MG63 (cell line): ENCODE measurements around the gene KRTAP19-6. TPM values are rescaled to one million over a fixed set of nuclear protein-coding genes. Genes with fewer than 3 reads are reported as not detected.
"Not testable (repeated sequence)": the region's sequence is repeated elsewhere in the genome, so short reads cannot be mapped to it uniquely, and the experiment has no call there.

ENCODE experiments used
- DNase-seq: peaks from one replicate; pipeline ENCODE4 v3.0.0-alpha.2; 2020
- H3K27me3 ChIP-seq: fragments of 250-450 bp; sonication (Bioruptor Pico); 2 replicates; pipeline ENCODE4 v1.5.1; 2020; ENCODE audit warnings: mild to moderate bottlenecking, moderate library complexity
- H3K36me3 ChIP-seq: fragments of 250-450 bp; sonication (Bioruptor Pico); 2 replicates; pipeline ENCODE4 v1.5.1; 2020; ENCODE audit warnings: mild to moderate bottlenecking, moderate library complexity
- H3K4me3 ChIP-seq: fragments of 250-450 bp; sonication (Bioruptor Pico); 2 replicates; pipeline ENCODE4 v1.5.1; 2020; ENCODE audit warnings: mild to moderate bottlenecking, moderate library complexity
- H3K9me3 ChIP-seq: fragments of 250-450 bp; sonication (Bioruptor Pico); 2 replicates; pipeline ENCODE4 v1.5.1; 2020; ENCODE audit warnings: mild to moderate bottlenecking, moderate library complexity
- total RNA-seq: library from RNA; depleted of rRNA; stranded (reverse); fragments of >200 nt; shearing (Covaris generic); gene quantifications from 2 replicates; pipeline ENCODE4 v1.2.3, GENCODE V29; 2014; ENCODE audit warnings: low replicate concordance; rRNA removed

Gene KRTAP19-6, protein sequence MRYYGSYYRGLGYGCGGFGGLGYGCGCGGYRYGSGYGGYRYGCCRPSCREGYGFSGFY
- total RNA-seq: not detected in 2 replicates

GRCh38 chr21:30541764-30542163 lies at the start of gene KRTAP19-6:
KRTAP19-6 (minus strand) TSS chr21:30541864; CDS start chr21:30541833, 31 bp downstream.
- H3K9me3 ChIP-seq: no peaks in the 10 kb centered on the region
- no peak for DNase-seq
- no peaks in the 10 kb centered on the region for H3K36me3 ChIP-seq
- no peaks in the 10 kb centered on the region for H3K27me3 ChIP-seq
- H3K4me3 ChIP-seq: no peak within 1 kb of the TSS

DNA sequence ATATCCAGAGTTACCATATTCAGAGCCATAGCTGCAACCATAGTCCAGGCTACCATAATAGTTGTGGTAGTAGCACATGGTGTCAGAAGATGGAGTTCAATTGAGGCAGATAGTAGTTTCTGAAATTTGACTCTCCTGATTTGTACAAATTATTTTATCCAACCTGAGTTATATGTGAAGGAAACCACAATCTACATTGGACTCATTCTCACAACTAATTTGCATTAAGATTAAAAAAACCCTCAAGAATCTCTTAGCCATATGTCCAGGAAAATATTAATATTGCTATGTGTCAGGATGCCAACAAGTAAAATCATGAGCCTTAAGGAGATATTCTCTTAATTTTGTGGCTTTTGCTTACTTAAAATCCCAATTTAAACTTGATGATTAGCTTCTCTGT lies 48.6 kb upstream of the KRTAP19-6 start, which contains the start of gene KRTAP22-2:
KRTAP22-2 (minus strand) TSS at position 101 of the 400 bp plus-strand sequence.
- Histone ChIP-seq H3K36me3 (no peaks in the 10 kb centered on the region), H3K4me3 (no peak within 1 kb of the TSS), H3K27me3 (no peaks in the 10 kb centered on the region), H3K9me3 (no peaks in the 10 kb centered on the region)
- no peak for DNase-seq

- no peaks in the 10 kb centered on the region for H3K9me3 ChIP-seq
- H3K27me3 ChIP-seq: no peaks in the 10 kb centered on the region
- H3K4me3 ChIP-seq: no peak overlapping the region
- DNase-seq: no peak
- no peaks in the 10 kb centered on the region for H3K36me3 ChIP-seq
These were observed 41.2 kb upstream of the KRTAP19-6 start for GRCh38 chr21:30582870-30583269.

DNA sequence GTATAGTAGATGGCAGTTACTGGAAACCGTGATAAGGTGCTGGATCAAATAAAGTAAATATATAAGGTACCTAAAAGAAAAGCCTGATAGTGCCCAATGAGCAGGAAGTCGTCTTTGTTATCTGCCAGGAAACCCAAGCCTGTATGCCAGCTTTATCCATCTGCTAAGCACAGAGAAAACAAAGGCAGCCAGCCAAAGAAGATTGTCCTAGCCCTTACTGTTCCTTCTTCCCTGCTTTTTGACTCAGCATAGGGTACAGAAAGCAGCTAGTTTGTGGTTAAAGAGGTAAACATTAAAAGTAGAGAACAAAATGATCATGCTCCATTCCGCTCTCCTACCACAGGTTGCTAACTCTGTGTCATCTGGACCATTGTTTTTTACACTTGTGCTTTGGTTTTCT lies 38.5 kb upstream of the KRTAP19-6 start:
- Histone ChIP-seq H3K36me3 (no peaks in the 10 kb centered on the region), H3K9me3 (no peaks in the 10 kb centered on the region), H3K27me3 (no peaks in the 10 kb centered on the region), H3K4me3 (no peak overlapping the region)
- no peak for DNase-seq

GRCh38 chr21:30579346-30579745 lies 37.7 kb upstream of the KRTAP19-6 start:
- DNase-seq: no peak
- H3K36me3 ChIP-seq: no peaks in the 10 kb centered on the region
- H3K9me3 ChIP-seq: no peaks in the 10 kb centered on the region

GRCh38 chr21:30577766-30578165 lies 36.1 kb upstream of the KRTAP19-6 start:
- no peak for DNase-seq
- H3K9me3 ChIP-seq: no peaks in the 10 kb centered on the region
- H3K36me3 ChIP-seq: no peaks in the 10 kb centered on the region
- H3K27me3 ChIP-seq: no peaks in the 10 kb centered on the region
- H3K4me3 ChIP-seq: no peak overlapping the region

More at GRCh38 chr21:30579346-30579745, 37.7 kb upstream of the KRTAP19-6 start:
- H3K4me3 ChIP-seq: no peak overlapping the region
- no peaks in the 10 kb centered on the region for H3K27me3 ChIP-seq

DNA sequence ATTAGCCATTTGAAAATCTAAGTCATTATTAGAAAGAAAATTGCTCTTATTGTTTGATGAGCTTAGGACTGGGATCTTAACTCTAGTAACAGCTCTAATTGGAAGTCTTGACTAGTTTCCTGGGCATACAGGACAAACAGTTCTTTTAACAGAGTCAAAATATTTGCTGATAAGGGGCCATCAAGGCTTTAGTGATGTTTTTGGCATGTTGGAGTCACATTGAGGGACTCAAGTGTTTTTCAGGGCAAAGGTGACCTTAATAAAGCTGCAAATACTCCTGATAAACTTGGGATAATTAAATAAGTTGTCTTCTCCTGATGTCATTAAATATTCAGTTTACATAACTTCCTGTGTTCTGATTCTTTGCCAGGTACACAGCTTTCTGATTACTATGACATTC lies 26.0 kb upstream of the KRTAP19-6 start:
- no peaks in the 10 kb centered on the region for H3K36me3 ChIP-seq
- H3K4me3 ChIP-seq: no peak overlapping the region
- no peak for DNase-seq
- no peaks in the 10 kb centered on the region for H3K9me3 ChIP-seq
- H3K27me3 ChIP-seq: no peaks in the 10 kb centered on the region

- H3K9me3 ChIP-seq: no peaks in the 10 kb centered on the region
- no peak overlapping the region for H3K4me3 ChIP-seq
- no peak for DNase-seq
- no peaks in the 10 kb centered on the region for H3K27me3 ChIP-seq
- no peaks in the 10 kb centered on the region for H3K36me3 ChIP-seq
These were observed 22.0 kb upstream of the KRTAP19-6 start for GRCh38 chr21:30563630-30564029.

DNA sequence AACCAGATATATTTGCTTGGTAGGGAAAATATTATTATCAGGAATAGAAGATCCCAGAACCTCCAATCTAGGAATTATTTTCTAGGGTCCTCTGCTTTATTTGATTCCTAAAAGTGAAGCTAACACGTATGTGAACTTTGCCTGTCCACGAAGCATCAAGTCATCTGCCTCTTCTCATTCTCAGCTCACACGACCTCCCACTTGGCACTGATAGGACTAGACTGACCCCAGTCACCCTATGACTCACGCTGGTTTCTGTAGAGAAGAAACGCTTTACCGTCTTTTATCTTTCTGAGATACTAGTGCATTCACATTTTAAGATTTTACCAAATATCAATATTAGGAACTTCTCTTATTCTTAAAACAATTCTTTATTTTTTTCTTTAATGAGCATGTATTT lies 21.4 kb upstream of the KRTAP19-6 start:
- no peaks in the 10 kb centered on the region for H3K9me3 ChIP-seq
- no peaks in the 10 kb centered on the region for H3K36me3 ChIP-seq
- no peak for DNase-seq
- no peak overlapping the region for H3K4me3 ChIP-seq
- H3K27me3 ChIP-seq: no peaks in the 10 kb centered on the region

DNA sequence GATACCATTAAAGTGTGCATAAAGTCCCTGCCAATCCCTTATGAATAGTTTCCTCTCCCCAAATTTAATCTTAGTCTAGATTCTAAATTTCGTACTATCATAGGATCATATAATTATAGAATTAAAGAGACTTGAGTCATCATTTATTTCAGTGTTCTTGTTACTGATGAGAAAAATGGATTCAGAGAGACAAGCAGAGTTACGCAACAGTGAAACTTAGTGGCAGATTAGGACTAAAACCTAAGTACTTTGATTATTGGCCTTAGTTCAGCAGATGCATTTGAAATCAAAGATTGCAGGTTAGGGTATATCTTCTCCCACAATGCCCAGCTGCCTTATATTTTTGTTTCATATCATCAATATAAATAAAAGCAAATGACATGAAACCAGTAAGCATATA lies 20.3 kb upstream of the KRTAP19-6 start:
- H3K9me3 ChIP-seq: no peaks in the 10 kb centered on the region
- H3K4me3 ChIP-seq: no peak overlapping the region
- no peaks in the 10 kb centered on the region for H3K36me3 ChIP-seq
- no peaks in the 10 kb centered on the region for H3K27me3 ChIP-seq
- no peak for DNase-seq

- no peaks in the 10 kb centered on the region for H3K9me3 ChIP-seq
- H3K27me3 ChIP-seq: no peaks in the 10 kb centered on the region
- H3K4me3 ChIP-seq: no peak within 1 kb of the TSS
- H3K36me3 ChIP-seq: no peaks in the 10 kb centered on the region
- DNase-seq: no peak
These were observed 19.7 kb upstream of the KRTAP19-6 start, which contains the start of gene KRTAP19-7 for GRCh38 chr21:30561264-30561895. KRTAP19-7 (minus strand) TSS chr21:30561314; CDS start chr21:30561289, 25 bp downstream.

DNA sequence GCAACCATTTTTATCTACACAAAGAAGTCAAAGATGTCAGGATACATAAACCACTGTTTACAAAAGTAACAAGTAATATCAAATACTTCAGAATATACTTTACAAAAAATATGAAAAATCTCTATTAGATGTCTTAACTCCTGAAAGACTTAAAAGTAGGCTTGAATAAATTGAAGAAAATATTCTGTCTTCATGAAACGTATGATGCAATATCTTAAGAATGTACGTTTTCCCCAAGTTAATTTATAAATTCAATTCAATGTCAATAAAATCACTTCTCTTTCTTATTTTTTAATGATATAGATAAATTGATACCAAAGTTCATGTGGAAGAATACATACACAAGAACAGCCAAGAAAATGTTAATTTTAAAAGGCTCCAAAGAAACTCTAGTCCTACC lies 13.4 kb upstream of the KRTAP19-6 start:
- H3K9me3 ChIP-seq: no peaks in the 10 kb centered on the region
- no peak overlapping the region for H3K4me3 ChIP-seq
- no peaks in the 10 kb centered on the region for H3K27me3 ChIP-seq
- DNase-seq: no peak
- no peaks in the 10 kb centered on the region for H3K36me3 ChIP-seq

GRCh38 chr21:30552782-30553181 lies 11.1 kb upstream of the KRTAP19-6 start:
- DNase-seq: no peak
- Histone ChIP-seq H3K4me3 (no peak overlapping the region), H3K9me3 (no peaks in the 10 kb centered on the region), H3K36me3 (no peaks in the 10 kb centered on the region), H3K27me3 (no peaks in the 10 kb centered on the region)

DNA sequence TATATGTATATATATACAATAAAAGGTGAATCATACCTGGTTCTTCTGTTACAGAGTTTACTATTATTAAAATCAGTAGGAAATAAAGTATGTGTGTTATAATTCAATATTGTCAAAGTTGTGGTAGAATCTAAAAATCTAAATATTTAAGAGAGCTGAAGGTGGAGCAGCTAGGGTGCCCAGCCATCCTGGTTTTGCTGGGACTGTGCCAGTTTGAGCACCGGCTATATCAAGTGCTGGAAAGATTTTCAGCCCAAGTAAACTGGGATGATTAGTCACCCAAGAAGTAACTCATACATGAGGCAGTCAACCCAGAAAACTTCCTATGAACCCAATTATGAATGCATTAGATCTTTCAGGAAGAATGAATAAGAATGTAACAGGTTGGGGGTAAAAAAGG lies 22.8 kb downstream of the KRTAP19-6 start:
- DNase-seq: no peak
- no peaks in the 10 kb centered on the region for H3K36me3 ChIP-seq
- H3K27me3 ChIP-seq: no peaks in the 10 kb centered on the region
- no peak overlapping the region for H3K4me3 ChIP-seq
- H3K9me3 ChIP-seq: no peaks in the 10 kb centered on the region

DNA sequence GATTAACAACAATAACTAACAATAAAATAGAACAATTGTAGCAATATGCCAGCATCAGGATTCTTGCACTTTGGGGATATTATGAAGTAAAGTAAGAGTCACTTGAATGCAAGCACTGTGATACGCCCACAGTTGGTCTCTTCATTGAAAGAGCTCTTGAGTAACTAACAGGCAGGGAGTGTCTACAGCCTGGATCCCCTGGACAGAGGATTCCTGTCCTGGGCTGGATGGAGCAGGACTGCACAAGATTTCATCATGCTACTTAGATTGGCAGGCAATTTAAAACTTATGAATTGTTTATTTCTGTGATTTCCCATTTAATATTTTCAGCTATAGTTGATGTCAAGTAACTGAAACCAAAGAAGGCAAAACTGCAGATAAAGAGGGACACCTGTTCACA lies 26.0 kb downstream of the KRTAP19-6 start:
- no peak for DNase-seq
- Histone ChIP-seq H3K27me3 (no peaks in the 10 kb centered on the region), H3K9me3 (no peaks in the 10 kb centered on the region), H3K4me3 (no peak overlapping the region), H3K36me3 (no peaks in the 10 kb centered on the region)

GRCh38 chr21:30505621-30506205 lies 36.0 kb downstream of the KRTAP19-6 start:
- DNase-seq, H3K9me3 ChIP-seq, H3K4me3 ChIP-seq, H3K27me3 ChIP-seq, H3K36me3 ChIP-seq: not testable (repeated sequence)

DNA sequence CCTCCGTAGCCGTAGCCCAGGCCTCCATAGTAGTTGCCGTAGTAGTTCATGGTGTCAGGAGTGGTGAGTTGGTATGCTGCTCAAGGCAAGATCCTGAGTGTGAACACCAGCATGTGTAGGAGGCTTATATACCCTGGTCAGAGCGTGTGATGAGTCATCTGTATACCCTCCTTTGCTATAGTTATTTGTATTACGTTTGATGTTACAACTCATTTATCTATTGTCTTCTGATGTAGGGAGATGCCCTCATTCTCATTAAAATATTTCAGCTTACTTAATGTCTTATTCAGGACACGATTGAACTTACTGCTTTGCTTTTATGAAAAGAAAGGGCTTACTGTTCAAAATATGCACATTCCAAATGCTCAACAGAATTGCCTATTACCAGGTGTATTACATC lies 39.6 kb downstream of the KRTAP19-6 start, which contains the start of gene KRTAP19-5:
KRTAP19-5 (minus strand) TSS at position 101 of the 400 bp plus-strand sequence; CDS start at position 50, 51 bp downstream.
- no peak for DNase-seq
- H3K9me3 ChIP-seq: no peaks in the 10 kb centered on the region

GRCh38 chr21:30497065-30497464 lies 44.6 kb downstream of the KRTAP19-6 start, which contains the start of gene KRTAP19-4:
KRTAP19-4 (minus strand) TSS chr21:30497165; CDS start chr21:30497110, 55 bp downstream.
- Histone ChIP-seq H3K4me3 (no peak within 1 kb of the TSS), H3K9me3 (no peaks in the 10 kb centered on the region), H3K27me3 (no peaks in the 10 kb centered on the region), H3K36me3 (no peaks in the 10 kb centered on the region)
- DNase-seq: no peak

More for the DNA sequence above, 39.6 kb downstream of the KRTAP19-6 start, which contains the start of gene KRTAP19-5:
- Histone ChIP-seq H3K36me3 (no peaks in the 10 kb centered on the region), H3K4me3 (no peak within 1 kb of the TSS), H3K27me3 (no peaks in the 10 kb centered on the region)
